ENCODE results near the gene NUF2.

- TF ChIP-seq YY1 (IDR thresholded peaks at IDR 0.05; ENCODE audit: low read depth) (no peak), TAF1 (IDR thresholded peaks at IDR 0.05; ENCODE audit: low read depth) (no peak), EGR1 (IDR thresholded peaks at IDR 0.05) (no peak), CREB1 (IDR thresholded peaks at IDR 0.05; ENCODE audit: low read depth) (no peak), EP300 (IDR thresholded peaks at IDR 0.05; ENCODE audit: borderline replicate concordance) (no peak), RAD21 (IDR thresholded peaks at IDR 0.05; ENCODE audit: low read depth) (no peak), TEAD4 (IDR thresholded peaks at IDR 0.05) (no peak), CEBPB (IDR thresholded peaks at IDR 0.05) (no peak)
Observed at GRCh38 chr1:163382395-163382794, 60.6 kb downstream of the NUF2 start.
